CD4-positive, alpha-beta T cell (primary cell): ENCODE data around the gene CDH4. TPM values are rescaled to one million over a fixed set of nuclear protein-coding genes. Genes with fewer than 3 reads are reported as not detected.

Source experiments
- ATAC-seq: fragments of 200-7000 bp; cut with Tn5 transposase; one replicate; pipeline ENCODE4 v1.10.0; 2022; ENCODE audit warnings: mild to moderate bottlenecking; ENCODE audit not compliant: poor library complexity
- CTCF ChIA-PET: fragments of 350-600 bp; sonication (Branson Sonifier 250); formaldehyde crosslinking; loops from one replicate; lab custom pipeline; 2021; ENCODE audit warnings: antibody characterized with exemption, inconsistent platforms; lab: Charles Lee
- POLR2A ChIA-PET: fragments of 350-600 bp; sonication (Branson Sonifier 250); formaldehyde crosslinking; loops from one replicate; lab custom pipeline; 2021; ENCODE audit warnings: antibody characterized with exemption, inconsistent platforms; lab: Charles Lee
- DNase-seq, 14 experiments: peaks; one replicate each; pipeline ENCODE4 v3.0.0-alpha.2; 2013 to 2020; ENCODE audit warnings: mixed read lengths in 2 of 14
- H3K27ac ChIP-seq, 2 donors: one replicate each; pipeline versions ENCODE4 v1.5.1 to v1.7.0; 2013; ENCODE audit warnings: low read length in 2 of 2, low read depth in 1 of 2, mild to moderate bottlenecking in 1 of 2
- H3K27me3 ChIP-seq, 2 experiments: 1 replicate in 1 of 2; 2 replicates in 1 of 2; pipeline versions ENCODE4 v1.6.1 to v1.7.0; 2013; ENCODE audit warnings: low read length in 2 of 2, control low read depth in 1 of 2, mild to moderate bottlenecking in 1 of 2, moderate library complexity in 1 of 2; ENCODE audit not compliant: insufficient read depth in 2 of 2, control insufficient read depth in 1 of 2
- H3K36me3 ChIP-seq: one replicate; pipeline ENCODE4 v1.6.1; 2013; ENCODE audit warnings: low read length, control low read depth; ENCODE audit not compliant: insufficient read depth
- H3K4me1 ChIP-seq: one replicate; pipeline ENCODE4 v1.6.1; 2013; ENCODE audit warnings: low read length, control low read depth; ENCODE audit not compliant: insufficient read depth
- H3K4me3 ChIP-seq: one replicate; pipeline ENCODE4 v1.5.1; 2013; ENCODE audit warnings: mild to moderate bottlenecking, low read length, moderate library complexity
- H3K9me3 ChIP-seq, 2 experiments: 1 replicate in 1 of 2; 2 replicates in 1 of 2; pipeline versions ENCODE4 v1.6.1 to v1.7.0; 2013; ENCODE audit warnings: low read length in 2 of 2, mild to moderate bottlenecking in 2 of 2, control low read depth in 1 of 2, moderate library complexity in 1 of 2; ENCODE audit not compliant: control insufficient read depth in 1 of 2, insufficient read depth in 1 of 2
- H3K27ac Mint-ChIP-seq: one replicate; pipeline ENCODE4 v1.8.0; 2020; ENCODE audit warnings: mixed read lengths
- H3K27me3 Mint-ChIP-seq: one replicate; pipeline ENCODE4 v1.8.0; 2021; ENCODE audit warnings: mixed read lengths
- H3K36me3 Mint-ChIP-seq: one replicate; pipeline ENCODE4 v1.8.0; 2021; ENCODE audit warnings: low read depth, mixed read lengths
- H3K4me1 Mint-ChIP-seq: one replicate; pipeline ENCODE4 v1.8.0; 2021; ENCODE audit warnings: low read depth, mixed read lengths
- H3K4me3 Mint-ChIP-seq: one replicate; pipeline ENCODE4 v1.8.0; 2020; ENCODE audit warnings: mild to moderate bottlenecking, mixed read lengths
- H3K9me3 Mint-ChIP-seq: one replicate; pipeline ENCODE4 v1.8.0; 2020; ENCODE audit warnings: mixed read lengths
- CTCF ChIP-seq: fragments of 200-600 bp; IDR thresholded peaks from one replicate; pipeline ENCODE4 v1.8.0; 2022; ENCODE audit warnings: antibody characterized with exemption, mild to moderate bottlenecking
- intact Hi-C, 2 experiments: fragments of 100-400 bp; cut with DNase I in 1 of 2; cut with micrococcal nuclease in 1 of 2; formaldehyde crosslinking; loops; one replicate each; pipeline versions ENCODE4 v1.15.1 to v1.9.0; 2023 to 2025; cut with DNase I, micrococcal nuclease
- total RNA-seq, 174 experiments: library from RNA in 2 of 174; stranded (reverse) in 2 of 174; gene quantifications; one replicate each; pipeline ENCODE4 v1.2.3 and lab custom pipeline; 2021 to 2026

CDH4 gene
- total RNA-seq, 2 experiments from 2014 or later = 0.11 TPM

DNA sequence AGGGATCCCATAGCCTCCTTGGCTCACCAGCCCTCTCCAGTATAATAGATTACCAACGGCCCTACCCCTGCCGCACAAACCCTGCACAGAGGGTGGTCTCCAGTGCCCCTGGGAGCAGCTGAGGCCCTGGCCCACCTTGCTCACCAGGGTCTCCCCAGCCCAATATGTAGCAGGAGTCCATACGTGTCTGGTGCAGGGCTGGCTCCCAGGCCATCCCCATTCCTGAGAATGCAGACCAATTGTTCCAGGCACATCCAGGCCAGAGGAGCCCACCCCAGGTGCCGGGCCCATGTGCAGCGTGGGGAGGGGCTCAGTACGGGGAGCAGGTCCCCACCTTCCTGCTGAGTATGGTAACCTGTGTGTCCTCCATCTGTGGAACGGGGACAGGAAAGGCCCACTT lies 561.7 kb downstream of the CDH4 start:
- Mint-ChIP-seq H3K27ac (no peak overlapping the region), H3K9me3 (no peaks in the 10 kb centered on the region), H3K4me1 (no peaks in the 10 kb centered on the region), H3K27me3 (no peaks in the 10 kb centered on the region), H3K36me3 (no peaks in the 10 kb centered on the region), H3K4me3 (no peak overlapping the region)
- ChIA-PET POLR2A (no interaction called here), CTCF (no interaction called here)
- no peak for TF ChIP-seq CTCF
- no peak overlapping the region for H3K27ac ChIP-seq
- no peaks in the 10 kb centered on the region for H3K27me3 ChIP-seq
- no peaks in the 10 kb centered on the region for H3K36me3 ChIP-seq
- intact Hi-C loops = no loop called here
- H3K4me1 ChIP-seq = no peaks in the 10 kb centered on the region
- ATAC-seq = no peak
- no peaks in the 10 kb centered on the region for H3K9me3 ChIP-seq
- no peak overlapping the region for H3K4me3 ChIP-seq
- no peak for DNase-seq

DNA sequence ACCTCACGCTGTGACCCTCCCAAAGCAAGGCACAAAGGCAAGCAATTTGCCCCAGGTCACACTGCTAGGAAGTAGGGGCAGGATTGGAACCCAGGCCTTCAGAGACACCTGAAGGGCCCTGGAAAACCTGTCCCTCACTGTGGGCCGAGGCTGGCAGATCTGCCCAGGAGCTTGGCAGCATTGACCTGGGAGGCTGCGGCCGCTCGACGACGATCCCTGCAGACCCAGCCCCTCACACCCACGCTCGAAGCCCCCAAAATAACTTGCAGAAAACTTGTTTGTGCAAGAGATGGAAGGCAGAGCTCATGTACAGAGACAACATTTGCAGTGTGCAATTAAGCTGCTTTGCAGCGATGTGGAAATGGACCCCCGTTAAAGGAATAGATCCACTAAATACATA lies 562.2 kb downstream of the CDH4 start:
- Histone ChIP-seq H3K36me3 (no peaks in the 10 kb centered on the region), H3K4me1 (no peaks in the 10 kb centered on the region), H3K27me3 (no peaks in the 10 kb centered on the region), H3K9me3 (no peaks in the 10 kb centered on the region), H3K4me3 (no peak overlapping the region), H3K27ac (no peak overlapping the region)
- ChIA-PET POLR2A (no interaction called here), CTCF (no interaction called here)
- intact Hi-C loops = no loop called here
- ATAC-seq = no peak
- Mint-ChIP-seq H3K27me3 (no peaks in the 10 kb centered on the region), H3K27ac (no peak overlapping the region), H3K36me3 (no peaks in the 10 kb centered on the region), H3K4me3 (no peak overlapping the region), H3K4me1 (no peaks in the 10 kb centered on the region), H3K9me3 (no peaks in the 10 kb centered on the region)
- no peak for TF ChIP-seq CTCF
- no peak for DNase-seq

GRCh38 chr20:61814726-61815125 lies 562.7 kb downstream of the CDH4 start:
- Histone ChIP-seq H3K4me1 (no peaks in the 10 kb centered on the region), H3K9me3 (no peaks in the 10 kb centered on the region), H3K4me3 (no peak overlapping the region), H3K27ac (no peak overlapping the region), H3K27me3 (no peaks in the 10 kb centered on the region), H3K36me3 (no peaks in the 10 kb centered on the region)
- DNase-seq (no peak), ATAC-seq (no peak)
- Mint-ChIP-seq H3K4me3 (no peak overlapping the region), H3K4me1 (no peaks in the 10 kb centered on the region), H3K27ac (no peak overlapping the region), H3K36me3 (no peaks in the 10 kb centered on the region), H3K27me3 (no peaks in the 10 kb centered on the region), H3K9me3 (no peaks in the 10 kb centered on the region)
- no peak for TF ChIP-seq CTCF
- POLR2A ChIA-PET = no interaction called here
- CTCF ChIA-PET = no interaction called here
- intact Hi-C loops = no loop called here
